Islet of Langerhans (tissue), 1 donor: ENCODE results near the gene RGS13.

Experiments
- FAIRE-seq: peaks from one replicate; lab custom pipeline; 2011; peaks lifted over from hg19 to GRCh38; lab: Jason Lieb, UNC

Gene RGS13

DNA sequence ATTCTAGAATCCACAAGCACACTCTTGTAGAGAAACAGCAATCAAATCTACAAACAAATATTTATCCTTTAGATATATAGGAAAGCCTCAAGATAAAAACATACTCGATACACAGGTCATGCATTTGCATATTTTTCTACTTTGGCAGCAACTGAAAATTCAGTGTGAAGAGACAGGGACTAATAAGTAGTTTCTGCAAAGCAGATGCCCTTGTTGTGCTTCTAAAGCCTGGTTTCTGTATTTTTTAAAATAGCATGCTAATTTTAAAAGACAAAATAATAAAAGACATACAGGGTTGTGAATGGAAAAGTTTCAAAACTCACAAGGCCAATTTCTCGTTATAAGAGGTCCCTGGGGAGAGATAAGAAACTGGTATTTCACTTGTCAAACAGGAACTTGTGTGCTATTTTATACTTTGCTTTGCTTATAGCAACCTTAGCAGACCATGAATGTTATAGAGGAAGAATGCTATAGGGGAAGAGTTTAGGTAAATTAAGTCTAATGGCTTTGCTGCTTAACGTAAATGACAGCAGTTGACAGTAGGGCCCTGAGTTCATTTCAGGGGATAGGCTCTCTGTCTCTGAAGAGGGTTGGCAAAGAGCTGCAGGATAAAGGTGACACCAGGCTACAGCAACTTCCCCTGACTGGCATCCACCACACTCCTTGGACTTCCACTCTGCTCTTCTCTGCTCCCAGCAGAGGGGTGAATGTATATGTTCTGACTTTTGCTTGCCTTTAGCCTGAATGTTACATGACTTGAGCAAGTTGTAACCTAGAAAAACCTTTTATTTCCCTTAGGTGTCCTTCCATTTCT is 9.4 kb upstream of the RGS13 start:
- no peak for FAIRE-seq

- FAIRE-seq: no peak
Measured at GRCh38 chr1:192627901-192628300, 8.0 kb upstream of the RGS13 start.

- no peak for FAIRE-seq
Measured at GRCh38 chr1:192628396-192629057, 7.4 kb upstream of the RGS13 start.

GRCh38 chr1:192629612-192630011 is 6.3 kb upstream of the RGS13 start:
- FAIRE-seq: no peak

DNA sequence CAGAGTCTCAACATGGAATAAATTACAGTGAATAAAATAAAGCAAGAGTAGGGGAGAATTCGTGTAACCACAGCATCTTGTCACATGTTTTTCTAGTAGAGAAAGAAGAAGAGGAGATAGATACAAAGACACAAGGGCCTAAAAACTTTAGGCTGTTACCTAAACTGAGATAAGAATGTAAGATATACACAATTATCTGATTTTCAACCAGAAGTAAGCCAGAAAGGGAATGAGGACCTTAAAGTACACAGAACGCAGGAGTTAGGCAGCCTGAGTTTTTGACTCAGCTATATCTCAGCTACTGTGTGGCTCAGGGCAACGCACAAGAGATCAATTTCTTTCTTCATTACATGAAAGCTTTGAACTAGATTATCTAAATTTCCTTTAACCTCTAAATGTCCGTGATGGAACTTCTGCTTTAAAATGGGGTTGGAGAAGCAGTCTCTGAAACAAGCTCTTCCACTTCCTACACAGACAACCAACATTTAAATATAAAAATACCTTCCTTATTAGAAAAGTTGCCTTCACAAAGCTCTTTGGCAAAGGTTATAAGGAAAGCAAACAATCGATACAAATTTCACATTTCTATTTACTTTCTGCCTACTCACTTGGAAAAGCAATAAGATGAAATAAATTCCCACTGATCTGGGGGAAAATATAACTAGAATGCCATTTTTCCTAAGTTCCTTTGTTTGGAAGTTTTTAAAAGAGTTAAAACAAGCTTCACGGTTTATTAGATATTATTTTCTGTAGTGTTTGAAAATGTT is 5.2 kb upstream of the RGS13 start:
- peak; percentile 27 for FAIRE-seq

DNA sequence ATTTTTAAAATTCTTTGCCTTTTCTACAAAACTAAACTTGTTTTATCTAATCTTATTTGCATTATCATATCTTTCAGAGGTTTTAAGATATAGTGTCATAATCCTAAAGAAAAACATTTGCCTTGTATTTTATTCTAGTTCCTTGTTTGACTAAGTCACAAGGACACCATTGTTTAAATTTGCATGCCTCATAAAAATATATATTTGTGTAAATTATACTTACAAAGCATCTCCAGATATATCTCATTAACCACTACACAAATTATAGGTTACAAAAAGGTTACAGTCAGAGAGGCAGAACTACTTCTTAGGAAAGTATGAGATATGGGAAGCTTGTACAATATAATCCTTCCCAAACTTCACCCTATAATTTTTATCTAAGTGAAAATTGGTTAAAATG is 4.2 kb upstream of the RGS13 start:
- no peak for FAIRE-seq

DNA sequence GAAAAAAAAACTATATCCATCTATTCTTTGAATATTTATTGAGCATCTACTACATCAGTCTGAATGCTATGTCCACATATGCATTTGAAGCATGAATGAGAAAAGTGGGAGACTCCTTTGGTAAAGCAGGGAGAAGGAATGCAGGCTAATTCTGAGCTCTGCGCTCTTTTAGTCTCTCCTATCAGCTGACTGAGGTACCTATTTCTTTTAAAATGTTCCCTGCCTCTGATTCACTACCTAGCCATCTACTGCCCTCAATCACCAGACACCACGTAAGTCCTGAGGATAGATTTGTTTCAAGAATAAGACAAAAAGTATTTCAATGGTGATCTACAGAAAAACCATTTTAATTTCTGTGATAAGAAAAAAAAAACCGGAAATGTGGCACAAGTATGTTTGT is 3.8 kb upstream of the RGS13 start:
- FAIRE-seq: no peak

DNA sequence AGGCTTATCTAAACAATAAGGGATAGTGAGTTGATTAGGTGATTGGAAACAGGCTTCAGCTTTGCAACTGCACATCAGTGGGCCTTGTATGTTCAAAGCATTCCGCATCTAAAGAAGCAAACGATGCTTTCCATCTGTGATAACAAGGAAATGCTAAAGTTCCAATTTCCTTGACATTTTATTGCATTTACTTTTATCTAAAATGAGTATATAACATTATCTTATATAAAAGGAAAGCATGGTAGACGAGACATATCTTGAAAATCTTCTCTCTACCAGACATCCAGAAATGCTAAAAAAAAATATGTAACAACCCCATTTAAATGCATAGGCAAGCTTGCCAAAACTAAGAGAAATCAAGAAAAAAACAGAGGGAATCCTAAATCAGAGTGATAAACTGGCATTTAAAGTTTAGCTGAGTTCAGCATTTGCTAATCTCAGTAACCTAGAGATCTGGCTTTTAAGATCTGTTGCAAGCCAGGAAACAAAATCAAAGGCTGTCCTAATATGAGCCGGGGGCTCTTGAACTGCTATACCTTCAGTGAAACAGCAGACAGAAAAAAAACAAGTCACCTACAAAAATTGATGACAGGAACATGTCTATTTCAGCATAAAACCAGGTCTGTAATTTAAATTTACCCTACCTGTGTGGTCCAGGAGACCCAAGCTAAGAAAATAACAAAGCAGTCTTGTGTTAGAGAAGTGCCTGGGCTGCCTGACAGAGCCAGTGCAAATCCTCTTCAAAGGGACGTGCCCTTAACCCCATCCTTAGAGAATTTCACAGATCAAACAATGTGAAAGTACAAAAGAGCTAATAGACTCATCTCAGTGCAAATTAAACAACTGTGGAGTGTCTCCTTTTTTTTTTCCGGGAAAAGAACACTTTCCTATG is 3.1 kb upstream of the RGS13 start:
- FAIRE-seq: no peak

DNA sequence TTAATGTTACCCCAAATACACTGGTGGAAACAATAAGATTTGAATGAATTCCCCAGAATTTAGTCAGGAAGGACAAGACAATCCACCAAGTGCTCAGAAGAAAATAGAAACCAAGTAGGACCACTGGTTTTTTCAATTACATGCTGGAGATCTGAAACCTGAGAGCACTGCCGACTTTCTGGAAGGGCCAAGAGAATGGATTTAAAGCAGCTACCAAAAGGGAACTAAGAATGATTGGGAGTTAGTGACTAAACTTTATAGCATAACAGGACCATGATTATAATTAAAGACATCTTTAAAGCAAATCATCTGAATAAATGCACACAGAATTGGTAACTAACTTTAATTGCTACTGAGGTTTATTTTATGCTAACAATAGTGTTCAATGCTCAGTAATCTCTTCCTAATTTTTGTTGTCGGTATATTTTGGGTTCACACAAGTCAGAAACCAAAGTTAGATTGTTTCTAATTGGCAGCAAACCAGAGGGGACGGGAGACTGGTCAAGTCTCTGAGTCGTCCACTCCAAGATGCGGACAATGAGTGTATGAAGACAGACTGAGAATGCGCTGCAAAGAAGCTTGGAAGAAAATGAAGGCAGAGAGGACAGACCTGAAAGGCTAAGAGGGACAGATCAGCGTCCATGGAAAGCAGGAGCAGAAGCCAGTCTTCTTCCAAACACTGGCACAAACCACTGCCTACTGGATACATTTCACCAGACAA is 2.3 kb upstream of the RGS13 start:
- FAIRE-seq: no peak

DNA sequence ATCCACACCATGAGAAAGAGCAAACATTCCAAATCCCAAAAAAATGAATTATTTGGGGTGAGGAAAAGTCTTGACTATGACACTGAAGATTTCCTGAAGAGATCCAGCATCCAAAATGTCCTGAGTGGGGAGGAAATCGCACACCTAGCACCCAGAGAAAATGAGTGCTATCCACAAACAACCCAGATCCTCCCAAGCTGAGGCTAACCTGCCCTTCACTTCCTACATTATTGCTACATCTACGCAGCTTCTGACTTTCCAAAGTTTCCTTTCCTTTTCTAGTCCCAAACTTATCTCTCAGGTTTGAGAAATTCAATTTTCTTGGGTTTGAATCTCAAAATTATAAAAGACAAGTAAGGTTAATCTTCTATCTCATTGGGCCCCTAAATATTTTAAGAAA is 906 bp upstream of the RGS13 start:
- FAIRE-seq: no peak

DNA sequence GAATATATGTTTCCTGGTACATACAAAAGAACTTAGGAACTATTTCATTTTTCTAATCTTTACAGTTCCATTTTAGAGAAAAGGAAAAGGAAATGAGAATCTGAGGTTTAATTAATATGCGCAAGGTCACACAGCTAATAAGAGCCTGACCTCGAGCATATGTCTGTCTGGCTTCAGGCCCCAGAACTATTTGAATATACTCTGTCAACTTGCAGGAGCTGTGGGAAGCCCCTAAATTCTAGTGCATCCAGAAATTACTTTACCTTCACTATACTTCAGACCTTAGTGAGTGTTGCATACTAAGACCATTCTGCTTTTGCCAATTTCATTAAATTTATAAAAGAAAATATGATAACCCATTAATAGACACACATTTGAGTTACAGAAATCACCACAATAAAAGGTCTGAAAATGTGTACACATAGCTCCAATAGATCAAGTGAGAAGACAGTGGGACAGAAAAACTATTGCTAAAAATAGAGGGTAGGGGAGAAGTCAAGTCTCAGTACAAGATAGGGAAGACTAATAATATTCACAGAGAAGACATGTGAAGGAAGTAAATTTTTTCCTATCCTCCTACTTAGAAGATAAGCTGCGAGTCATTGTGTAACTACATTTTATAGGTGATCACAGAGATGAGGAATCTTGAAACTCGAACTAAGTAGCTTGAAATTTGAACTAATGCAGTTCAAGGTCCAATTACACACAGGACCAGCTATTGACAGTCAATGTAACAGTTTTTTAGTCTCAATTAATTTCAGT is 3.8 kb downstream of the RGS13 start:
- peak; percentile 56 for FAIRE-seq

GRCh38 chr1:192652159-192652558 is 16.2 kb downstream of the RGS13 start:
- FAIRE-seq: no peak

GRCh38 chr1:192654120-192654519 is 18.2 kb downstream of the RGS13 start:
- FAIRE-seq: no peak

DNA sequence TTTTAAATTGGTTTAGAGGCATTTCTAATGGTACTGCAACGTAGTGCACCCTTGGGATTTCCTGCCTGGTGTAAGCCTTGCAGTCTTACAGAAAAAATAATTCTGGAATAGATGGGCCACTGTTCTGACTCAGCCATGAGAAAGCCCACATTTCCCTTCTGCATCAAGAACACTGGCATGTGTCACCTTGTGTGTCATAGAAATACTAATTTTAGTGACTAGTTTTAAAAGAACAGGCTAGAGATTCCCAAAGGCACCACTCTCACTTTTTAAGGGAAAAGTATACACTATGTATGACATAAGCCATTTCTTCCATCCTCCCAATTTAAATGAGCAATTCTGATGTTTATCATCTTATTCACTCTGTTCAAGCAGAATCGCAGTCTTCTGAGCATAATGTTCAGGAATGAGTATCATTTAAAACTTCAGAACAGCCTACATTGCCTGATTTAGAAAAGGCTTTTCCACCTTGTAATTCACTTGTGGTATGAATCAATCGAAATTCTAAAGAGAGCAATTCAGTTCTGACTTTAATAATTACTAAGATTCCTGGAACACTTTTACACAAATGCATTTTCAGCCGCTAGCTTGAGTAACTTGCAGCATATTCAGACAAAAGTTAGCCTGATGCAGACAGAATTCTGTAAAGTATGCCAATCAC is 18.8 kb downstream of the RGS13 start:
- no peak for FAIRE-seq

DNA sequence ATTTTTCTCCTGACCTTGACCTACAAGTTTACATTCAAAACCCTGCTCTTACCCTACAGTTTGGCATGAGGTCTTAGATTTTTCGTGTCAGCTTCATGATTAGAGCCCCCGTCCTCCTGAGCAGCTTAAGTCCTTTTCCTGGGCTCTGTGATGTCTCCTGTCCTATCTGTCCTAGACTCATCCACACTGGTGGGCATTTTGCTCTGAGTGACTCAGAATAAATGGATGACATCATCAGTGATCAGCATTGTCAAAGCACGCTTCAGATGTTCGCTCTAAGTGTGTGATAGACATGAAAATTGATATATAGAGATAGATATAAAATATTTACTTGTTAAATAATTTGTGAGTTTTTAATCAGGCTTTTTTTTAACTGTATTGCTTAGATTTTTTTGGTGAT is 21.8 kb downstream of the RGS13 start:
- no peak for FAIRE-seq

DNA sequence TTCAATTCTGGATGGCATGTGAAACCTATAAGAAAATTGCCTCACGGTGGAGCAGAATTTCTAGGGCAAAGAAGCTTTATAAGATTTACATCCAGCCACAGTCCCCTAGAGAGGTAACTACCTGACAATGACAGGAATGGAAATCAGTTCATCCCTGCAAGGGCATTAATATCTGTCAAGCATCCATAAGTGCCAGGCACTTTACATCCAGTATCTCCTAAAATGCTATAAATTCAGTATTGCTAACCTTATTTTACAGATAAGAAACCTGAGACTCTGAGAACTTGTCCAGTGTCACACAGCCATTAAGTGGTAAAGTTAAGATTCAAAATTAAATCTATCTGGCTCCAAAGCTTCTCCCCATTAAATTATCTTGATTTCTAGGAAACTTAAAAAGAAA is 22.3 kb downstream of the RGS13 start:
- no peak for FAIRE-seq

DNA sequence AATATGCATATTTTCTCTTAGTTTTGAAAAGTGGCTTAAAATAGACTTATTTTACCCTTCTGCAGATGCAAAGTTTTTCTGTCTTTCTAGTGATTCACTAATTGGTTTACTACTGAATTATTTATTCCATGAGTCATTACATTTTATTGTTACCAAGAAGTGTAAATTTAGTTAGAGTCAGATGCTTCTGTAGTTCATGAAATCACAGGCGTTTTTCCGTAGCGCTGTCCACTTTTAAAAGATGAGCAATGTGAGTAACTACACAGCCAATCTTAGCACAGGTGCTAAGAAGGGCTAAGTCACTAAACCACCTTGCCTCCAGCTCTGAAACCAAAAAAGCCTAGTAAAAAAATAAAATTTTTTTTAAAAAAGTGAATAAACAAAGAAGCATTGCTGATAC is 24.7 kb downstream of the RGS13 start:
- FAIRE-seq: peak; percentile 17

DNA sequence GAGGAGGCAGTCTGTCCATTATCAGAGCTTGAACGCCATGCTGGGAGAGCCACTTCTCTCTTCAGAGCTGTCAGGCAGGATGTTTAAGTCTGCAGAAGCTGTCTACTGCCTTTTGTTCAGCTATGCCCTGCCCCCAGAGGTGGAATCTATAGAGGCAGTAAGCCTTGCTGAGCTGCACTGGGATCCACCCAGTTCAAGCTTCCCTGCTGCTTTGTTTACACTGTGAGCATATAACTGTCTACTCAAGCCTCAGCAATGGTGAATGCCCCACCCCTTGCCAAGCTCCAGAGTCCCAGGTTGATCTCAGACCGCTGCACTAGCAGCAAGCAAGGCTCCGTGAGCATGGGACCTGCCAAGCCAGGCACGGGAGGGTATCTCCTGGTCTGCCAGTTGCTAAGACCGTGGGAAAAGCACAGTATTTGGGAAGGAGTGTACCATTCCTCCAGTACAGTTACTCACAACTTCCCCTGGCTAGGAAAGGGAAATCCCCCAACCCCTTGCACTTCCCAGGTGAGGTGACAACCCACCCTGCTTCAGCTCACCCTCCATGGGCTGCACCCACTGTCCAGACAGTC is 32.5 kb downstream of the RGS13 start:
- FAIRE-seq: no peak

- FAIRE-seq: no peak
Measured at GRCh38 chr1:192669174-192669573, 33.2 kb downstream of the RGS13 start.

- FAIRE-seq: no peak
Measured at GRCh38 chr1:192675716-192676115, 39.8 kb downstream of the RGS13 start.
